ENCODE measurements around the gene EVA1A.

GRCh38 chr2:75606761-75607399, 46.1 kb upstream of the EVA1A start:
- TF ChIP-seq EZH2phosphoT487 (conservative IDR thresholded peaks at IDR 0.05; ENCODE audit: low read length) (no peak), CTCF (IDR thresholded peaks at IDR 0.05; ENCODE audit: insufficient read depth, low read length, poor library complexity, severe bottlenecking) (no peak)
